HepG2 (cell line): ENCODE measurements around the gene KIF3A. TPM values are rescaled to one million over a fixed set of nuclear protein-coding genes. Genes with fewer than 3 reads are reported as not detected.

ENCODE experiments used
- ATAC-seq: fragments of 200-7000 bp; cut with Tn5 transposase; 3 replicates; pipeline ENCODE4 v1.9.1; 2020; ENCODE audit warnings: mild to moderate bottlenecking, moderate library complexity
- BruUV-seq: library from RNA; stranded (reverse); fragments of 400-500 nt; replicated peaks from 2 replicates; lab custom pipeline; 2021; lab: Mats Ljungman, UMichigan
- CTCF ChIA-PET: fragments of 300-600 bp; formaldehyde crosslinking; extraction: SDS; loops from one replicate; lab custom pipeline; 2021; ENCODE audit warnings: low total read pairs, inconsistent platforms, low intra/inter-chr PET ratio; lab: Yijun Ruan, JAX
- POLR2A ChIA-PET: fragments of 350-600 bp; sonication (Branson Sonifier 250); formaldehyde crosslinking; loops from one replicate; lab custom pipeline; 2020; ENCODE audit warnings: antibody characterized with exemption, inconsistent platforms; lab: Yijun Ruan, JAX
- DNase-seq: peaks from one replicate; pipeline ENCODE4 v3.0.0-alpha.2; 2015; ENCODE audit warnings: low spot score
- FAIRE-seq: peaks from 3 replicates; lab custom pipeline; 2011; peaks lifted over from hg19 to GRCh38; lab: Jason Lieb, UNC
- H2AFZ ChIP-seq: one replicate; pipeline ENCODE4 v1.6.1; 2011; ENCODE audit warnings: low read length, inconsistent platforms
- H3K27ac ChIP-seq: fragments of 300-600 bp; 3 replicates; pipeline ENCODE4 v1.8.0; 2011; ENCODE audit warnings: mixed run types, mild to moderate bottlenecking, mixed read lengths, low read length, inconsistent platforms; ENCODE audit not compliant: insufficient read depth; ENCODE audit errors: extremely low read length
- H3K27me3 ChIP-seq, 2 experiments: fragments of 200-600 bp in 1 of 2; 2 replicates in 1 of 2; 3 replicates in 1 of 2; pipeline versions ENCODE4 v1.6.0 to v1.8.0; 2011; ENCODE audit warnings: low read length in 2 of 2, mild to moderate bottlenecking in 2 of 2, moderate library complexity in 2 of 2, inconsistent platforms in 1 of 2; ENCODE audit not compliant: insufficient read depth in 2 of 2, control insufficient read depth in 1 of 2
- H3K36me3 ChIP-seq, 2 experiments: fragments of 200-600 bp in 1 of 2; replicated peaks in 1 of 2; 2 replicates in 1 of 2; 3 replicates in 1 of 2; pipeline versions ENCODE4 v1.5.1 to v1.8.0; 2011; ENCODE audit warnings: low read length in 2 of 2, inconsistent platforms in 1 of 2; ENCODE audit not compliant: insufficient read depth in 2 of 2, control insufficient read depth in 1 of 2
- H3K4me1 ChIP-seq: 2 replicates; pipeline ENCODE4 v1.5.1; 2012; ENCODE audit warnings: low read length, inconsistent platforms; ENCODE audit not compliant: insufficient read depth
- H3K4me2 ChIP-seq: 2 replicates; pipeline ENCODE4 v1.6.0; 2011; ENCODE audit warnings: low read depth, low read length, inconsistent platforms
- H3K4me3 ChIP-seq, 3 experiments: fragments of 200-600 bp in 1 of 3; sonication (generic), shearing (Covaris generic) in 1 of 3; replicated peaks in 1 of 3; 2 replicates each; pipeline ENCODE4 v1.5.1; 2011 to 2016; ENCODE audit warnings: low read length in 3 of 3, inconsistent platforms in 2 of 3, low read depth in 2 of 3, mild to moderate bottlenecking in 2 of 3, control low read depth in 1 of 3, mixed read lengths in 1 of 3; ENCODE audit not compliant: insufficient read depth in 1 of 3
- H3K79me2 ChIP-seq: one replicate; pipeline ENCODE4 v1.6.1; 2011; ENCODE audit warnings: low read length, inconsistent platforms; ENCODE audit not compliant: insufficient read depth
- H3K9ac ChIP-seq: 2 replicates; pipeline ENCODE4 v1.6.0; 2011; ENCODE audit warnings: mild to moderate bottlenecking, low read depth, low read length, inconsistent platforms; ENCODE audit not compliant: insufficient read depth
- H3K9me3 ChIP-seq: 2 replicates; pipeline ENCODE4 v1.5.1; 2012; ENCODE audit warnings: mild to moderate bottlenecking, low read length
- H4K20me1 ChIP-seq: 2 replicates; pipeline ENCODE4 v1.6.0; 2011; ENCODE audit warnings: inconsistent platforms, mild to moderate bottlenecking, low read length, moderate library complexity; ENCODE audit not compliant: insufficient read depth
- AKNA ChIP-seq: sonication (generic); formaldehyde crosslinking; IDR thresholded peaks from 2 replicates; pipeline ENCODE4 v1.4.0; 2020; ENCODE audit warnings: missing genetic modification reagents, borderline replicate concordance
- BATF2 ChIP-seq: sonication (generic); formaldehyde crosslinking; IDR thresholded peaks from 2 replicates; pipeline ENCODE4 v1.8.0; 2022; ENCODE audit warnings: mild to moderate bottlenecking, missing genetic modification reagents, moderate library complexity
- RFX1 ChIP-seq: fragments of 450-650 bp; IDR thresholded peaks from 2 replicates; pipeline ENCODE4 v1.6.1; 2017
- TAF15 ChIP-seq: fragments of 200-400 bp; formaldehyde crosslinking; IDR thresholded peaks from one replicate; pipeline ENCODE4 v1.6.1; 2018; ENCODE audit warnings: mild to moderate bottlenecking, low read depth, low read length; ENCODE audit not compliant: poor library complexity, severe bottlenecking
- ZNF451 ChIP-seq: sonication (generic); formaldehyde crosslinking; IDR thresholded peaks from 2 replicates; pipeline ENCODE4 v1.5.0; 2020; ENCODE audit warnings: mild to moderate bottlenecking, missing genetic modification reagents
- WGBS: methylation state at CpG from one replicate; pipeline ENCODE4 v1.1.6; 2017; ENCODE audit warnings: low lambda C conversion rate; 5-methylcytosine and 5-hydroxymethylcytosine counted together
- in situ Hi-C: cut with HindIII; loops from 2 replicates; pipeline ENCODE4 v1.10.0; 2017; ENCODE audit warnings: low pct_unique_long_range_greater_than_20kb; ENCODE audit not compliant: extremely low pct_ligation_motif_present
- intact Hi-C: fragments of 100-400 bp; cut with micrococcal nuclease; formaldehyde crosslinking; loops from one replicate; pipeline ENCODE4 v1.10.0; 2022; ENCODE audit not compliant: unreplicated experiment
- polyA plus RNA-seq, 8 experiments: library from polyadenylated mRNA; depleted of rRNA in 3 of 8; stranded (reverse) in 7 of 8; unstranded in 1 of 8; fragments of >200 nt; fragmentation: Illumina TruSeq in 4 of 8; extraction: Trizol in 4 of 8; gene quantifications; 2 replicates each; pipeline versions ENCODE4 v1.2.1 to v1.2.3, GENCODE V29; 2011 to 2016; ENCODE audit warnings: low read depth in 4 of 8, missing spikeins in 1 of 8, mixed read lengths in 1 of 8; ENCODE audit not compliant: insufficient read depth in 1 of 8
- total RNA-seq, 5 experiments: library from RNA; depleted of rRNA; stranded (reverse); fragments of >200 nt; fragmentation: Illumina TruSeq; extraction: Trizol; gene quantifications; 2 replicates each; pipeline ENCODE4 v1.2.3, GENCODE V29; 2016; ENCODE audit warnings: low read depth in 1 of 5
- TF ChIP-seq, protein P1 (sequence below): IDR thresholded peaks from 2 replicates; pipeline ENCODE4 v1.6.1; 2016; ENCODE audit warnings: missing compliant biosample characterization, missing genetic modification reagents, borderline replicate concordance
- TF ChIP-seq, protein P2 (sequence below): IDR thresholded peaks from 2 replicates; pipeline ENCODE4 v1.6.1; 2016; ENCODE audit warnings: missing biosample characterization, missing genetic modification reagents, low read depth

KIF3A gene
- total and polyA plus RNA-seq, 2 of the 13 experiments (the other 11 are each of a cell fraction or from before 2014, with no cell fraction given), result 2.3 to 8.4 TPM

DNA sequence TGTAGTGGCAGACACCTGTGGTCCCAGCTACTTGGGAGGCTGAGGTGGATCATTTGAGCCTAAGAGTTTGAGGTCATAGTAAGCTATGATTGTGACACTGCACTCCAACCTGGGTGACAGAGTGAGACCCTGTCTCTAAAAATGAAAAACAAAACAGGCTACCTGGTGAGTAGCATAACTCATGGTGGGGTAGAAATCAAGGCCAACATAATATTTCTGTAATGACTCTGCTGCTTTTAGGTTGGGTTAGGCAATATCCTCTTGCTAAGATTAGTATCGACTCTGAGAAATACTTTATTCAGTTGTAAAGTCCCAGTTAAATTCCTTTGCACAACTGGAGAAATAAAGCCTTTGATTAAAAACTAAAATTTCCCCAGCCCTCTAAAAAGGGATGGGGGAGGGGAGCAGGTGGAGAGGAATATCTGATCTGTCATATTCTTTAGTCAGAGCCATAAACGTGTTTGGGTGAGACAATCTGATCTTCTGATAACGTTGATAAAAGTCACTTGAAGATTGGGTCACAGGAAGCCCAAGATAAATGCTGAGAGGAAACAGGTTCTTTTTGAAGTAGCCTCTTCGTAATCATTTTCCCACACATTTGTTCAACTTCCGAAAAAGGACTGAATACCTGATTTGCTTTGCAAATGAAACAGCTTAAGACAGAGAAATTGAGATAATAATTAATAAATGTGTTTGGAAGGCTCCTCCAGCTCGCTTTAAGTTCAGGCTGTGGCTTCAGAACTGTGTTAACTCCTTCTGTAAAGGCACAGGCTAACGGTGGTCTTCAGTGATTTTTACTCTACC is 48.6 kb downstream of the KIF3A start:
- intact Hi-C loops, result no loop called here
- no peak for DNase-seq
- Histone ChIP-seq H3K4me2 (no peak overlapping the region), H2AFZ (no peak overlapping the region), H3K36me3 (no peaks in the 10 kb centered on the region), H4K20me1 (no peaks in the 10 kb centered on the region), H3K4me1 (no peaks in the 10 kb centered on the region), H3K9me3 (no peaks in the 10 kb centered on the region), H3K79me2 (no peaks in the 10 kb centered on the region), H3K9ac (no peak overlapping the region), H3K27me3 (no peaks in the 10 kb centered on the region), H3K4me3 (no peak overlapping the region), H3K27ac (no peak overlapping the region)
- ATAC-seq, result no peak
- POLR2A ChIA-PET, result no interaction called here
- in situ Hi-C loops, result no loop called here
- WGBS, result 72% methylated on average over 7 of the region's 7 CpGs
- CTCF ChIA-PET, result no interaction called here
- FAIRE-seq, result no peak
- BruUV-seq, result no TSS peak
- no peak for TF ChIP-seq AKNA (CRISPR knock-in tag)
- TF ChIP-seq, protein P1, sequence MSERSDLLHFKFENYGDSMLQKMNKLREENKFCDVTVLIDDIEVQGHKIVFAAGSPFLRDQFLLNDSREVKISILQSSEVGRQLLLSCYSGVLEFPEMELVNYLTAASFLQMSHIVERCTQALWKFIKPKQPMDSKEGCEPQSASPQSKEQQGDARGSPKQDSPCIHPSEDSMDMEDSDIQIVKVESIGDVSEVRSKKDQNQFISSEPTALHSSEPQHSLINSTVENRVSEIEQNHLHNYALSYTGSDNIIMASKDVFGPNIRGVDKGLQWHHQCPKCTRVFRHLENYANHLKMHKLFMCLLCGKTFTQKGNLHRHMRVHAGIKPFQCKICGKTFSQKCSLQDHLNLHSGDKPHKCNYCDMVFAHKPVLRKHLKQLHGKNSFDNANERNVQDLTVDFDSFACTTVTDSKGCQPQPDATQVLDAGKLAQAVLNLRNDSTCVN (CRISPR knock-in tag), result no peak
- TF ChIP-seq, protein P2, sequence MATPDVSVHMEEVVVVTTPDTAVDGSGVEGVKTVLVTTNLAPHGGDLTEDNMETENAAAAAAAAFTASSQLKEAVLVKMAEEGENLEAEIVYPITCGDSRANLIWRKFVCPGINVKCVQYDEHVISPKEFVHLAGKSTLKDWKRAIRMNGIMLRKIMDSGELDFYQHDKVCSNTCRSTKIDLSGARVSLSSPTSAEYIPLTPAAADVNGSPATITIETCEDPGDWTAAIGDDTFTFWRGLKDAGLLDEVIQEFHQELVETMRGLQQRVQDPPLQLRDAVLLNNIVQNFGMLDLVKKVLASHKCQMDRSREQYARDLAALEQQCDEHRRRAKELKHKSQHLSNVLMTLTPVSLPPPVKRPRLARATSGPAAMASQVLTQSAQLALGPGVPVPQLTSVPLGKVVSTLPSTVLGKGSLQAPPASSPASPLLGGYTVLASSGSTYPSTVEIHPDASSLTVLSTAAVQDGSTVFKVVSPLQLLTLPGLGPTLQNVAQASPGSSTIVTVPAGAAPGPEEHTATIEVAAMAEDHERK (CRISPR knock-in tag), result no peak
- no peak for TF ChIP-seq BATF2
- no peak for TF ChIP-seq TAF15
- TF ChIP-seq ZNF451, result no peak
- TF ChIP-seq RFX1, result no peak
